ENCODE measurements around the gene SCAMP5. TPM values are rescaled to one million over a fixed set of nuclear protein-coding genes. Genes with fewer than 3 reads are reported as not detected.

Gene SCAMP5
- total RNA-seq, 1 experiment from 2014 or later, result 6.2 TPM

- DNase-seq (ENCODE audit: low read depth, low spot score) (peak; percentile 72), ATAC-seq (peak; percentile 74)
- Histone ChIP-seq H3K27ac (ENCODE audit: low read depth, low read length) (peak overlapping the region; percentile 39; the same call in 1 of the 2 replicates), H4K20me1 (ENCODE audit: insufficient read depth) (no peaks in the 10 kb centered on the region), H3K4me2 (ENCODE audit: low read length) (peak overlapping the region; percentile 67), H3K4me1 (ENCODE audit: control insufficient read depth in 1 of 2, insufficient read depth in 2 of 2, low read length in 2 of 2) (peaks cover 41 to 45% of the 10 kb centered on the region in 2 experiments), H2AFZ (ENCODE audit: low read depth, low read length, poor library complexity, severe bottlenecking) (no peak overlapping the region), H3K27me3 (ENCODE audit: insufficient read depth, low read length) (no peaks in the 10 kb centered on the region), H3K79me2 (ENCODE audit: insufficient read depth, low read length) (peaks cover 30% of the 10 kb centered on the region), H3K9me3 (ENCODE audit: control insufficient read depth in 1 of 2, insufficient read depth in 1 of 2, low read depth in 1 of 2, low read length in 2 of 2) (no peaks in the 10 kb centered on the region), H3K9ac (ENCODE audit: low read length) (no peak overlapping the region), H3K36me3 (ENCODE audit: control insufficient read depth in 1 of 2, insufficient read depth in 2 of 2, low read length in 2 of 2) (peaks cover 2 to 4% of the 10 kb centered on the region in 2 experiments; a peak in 2 of 4 replicates), H3K9me2 (ENCODE audit: insufficient read depth) (no peaks in the 10 kb centered on the region), H3K4me3 (replicated peaks in 1 of 2; ENCODE audit: low read depth in 1 of 2, low read length in 2 of 2) (peak overlapping the region in 1 of 2 experiments; percentile 20; a peak in 1 of 4 replicates)
- ChIA-PET RAD21 (ENCODE audit: low non-redundant PET in 1 of 2, low total read pairs in 2 of 2, uncharacterized antibody in 2 of 2, unreplicated experiment in 2 of 2) (no interaction called here), POLR2A (interaction anchor here (0.8 to 1.7 kb wide), 3 partner anchors 162 to 168 kb away, joined by 3 to 7 read pairs (median 4); partner anchors contain the start of gene C15orf39), CTCF (interaction anchor here (1.8 to 2.4 kb wide), 2 partner anchors 165 to 168 kb away, joined by 8 to 13 read pairs; partner anchors contain the start of gene C15orf39)
- TF ChIP-seq SIN3A (IDR thresholded peaks at IDR 0.05; ENCODE audit: low read depth), result 0 out of 2 replicates have a peak, but pooled peaks have one; percentile 33
- TF ChIP-seq ELF1 (IDR thresholded peaks at IDR 0.05; ENCODE audit: borderline replicate concordance, low read depth), result no peak
- TF ChIP-seq ZBTB33 (IDR thresholded peaks at IDR 0.05; ENCODE audit: extremely low read depth, insufficient replicate concordance, low read length), result no peak
- TF ChIP-seq YY1 (IDR thresholded peaks at IDR 0.05; ENCODE audit: extremely low read depth, insufficient replicate concordance, low read depth, low read length), result no peak
- TF ChIP-seq ZNF274 (IDR thresholded peaks at IDR 0.05; ENCODE audit: low read depth, low read length), result no peak
- TF ChIP-seq, protein P1, sequence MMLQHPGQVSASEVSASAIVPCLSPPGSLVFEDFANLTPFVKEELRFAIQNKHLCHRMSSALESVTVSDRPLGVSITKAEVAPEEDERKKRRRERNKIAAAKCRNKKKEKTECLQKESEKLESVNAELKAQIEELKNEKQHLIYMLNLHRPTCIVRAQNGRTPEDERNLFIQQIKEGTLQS (IDR thresholded peaks at IDR 0.05), result no peak
- TF ChIP-seq EZH2phosphoT487 (IDR thresholded peaks at IDR 0.05; ENCODE audit: borderline replicate concordance), result no peak
- TF ChIP-seq EZH2 (IDR thresholded peaks at IDR 0.05), result no peak
- peak; percentile 77 for TF ChIP-seq JUND (IDR thresholded peaks at IDR 0.05)
- peak; percentile 76; the same call in 1 of the 2 replicates for TF ChIP-seq CBX3 (IDR thresholded peaks at IDR 0.05; ENCODE audit: low read depth)
- TF ChIP-seq POLR2AphosphoS5 (IDR thresholded peaks at IDR 0.05; ENCODE audit: low read depth, low read length), result peak; percentile 51; the same call in 1 of the 2 replicates
- peak; percentile 94 for TF ChIP-seq SP1 (IDR thresholded peaks at IDR 0.05; ENCODE audit: low read depth)
- TF ChIP-seq, protein P2, sequence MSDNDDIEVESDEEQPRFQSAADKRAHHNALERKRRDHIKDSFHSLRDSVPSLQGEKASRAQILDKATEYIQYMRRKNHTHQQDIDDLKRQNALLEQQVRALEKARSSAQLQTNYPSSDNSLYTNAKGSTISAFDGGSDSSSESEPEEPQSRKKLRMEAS (IDR thresholded peaks at IDR 0.05), result peak; percentile 48; the same call in 1 of the 2 replicates
- no peak for TF ChIP-seq REST (IDR thresholded peaks at IDR 0.05; ENCODE audit: low read depth)
- no peak for TF ChIP-seq TCF7L2 (IDR thresholded peaks at IDR 0.05; ENCODE audit: borderline replicate concordance, extremely low read depth, insufficient read depth, insufficient read length)
- TF ChIP-seq FOSL1 (IDR thresholded peaks at IDR 0.05; ENCODE audit: low read depth), result peak; percentile 70
- no TSS peak for BruUV-seq (replicated peaks)
- intact Hi-C loops (cut with micrococcal nuclease), result loop anchor here (5.0 kb wide), 1 partner anchor 71 kb away; no protein-coding TSS in a partner anchor
Measured at GRCh38 chr15:75036212-75036616, 40.9 kb downstream of the SCAMP5 start.
